SH-SY5Y (cell line): Measurements from ENCODE around the gene ETNK2.

Experiments used
- GATA2 ChIP-seq: IDR thresholded peaks from 2 replicates; pipeline ENCODE4 v1.6.1; 2011; ENCODE audit warnings: mild to moderate bottlenecking, low read depth, low read length
- GATA3 ChIP-seq: IDR thresholded peaks from 2 replicates; pipeline ENCODE4 v1.6.1; 2011; ENCODE audit warnings: low read depth, mild to moderate bottlenecking, low read length, moderate library complexity

GRCh38 chr1:204169858-204170257 lies 18.0 kb upstream of the ETNK2 start:
- no peak for TF ChIP-seq GATA2
- no peak for TF ChIP-seq GATA3
